Measurements from ENCODE around the gene HIC1.
A peak's percentile ranks its signal among the peaks of the same experiment; 100 is the strongest.
"Not testable (repeated sequence)": the region's sequence is repeated elsewhere in the genome, so short reads cannot be mapped to it uniquely, and the experiment has no call there.

The HIC1 gene, protein sequence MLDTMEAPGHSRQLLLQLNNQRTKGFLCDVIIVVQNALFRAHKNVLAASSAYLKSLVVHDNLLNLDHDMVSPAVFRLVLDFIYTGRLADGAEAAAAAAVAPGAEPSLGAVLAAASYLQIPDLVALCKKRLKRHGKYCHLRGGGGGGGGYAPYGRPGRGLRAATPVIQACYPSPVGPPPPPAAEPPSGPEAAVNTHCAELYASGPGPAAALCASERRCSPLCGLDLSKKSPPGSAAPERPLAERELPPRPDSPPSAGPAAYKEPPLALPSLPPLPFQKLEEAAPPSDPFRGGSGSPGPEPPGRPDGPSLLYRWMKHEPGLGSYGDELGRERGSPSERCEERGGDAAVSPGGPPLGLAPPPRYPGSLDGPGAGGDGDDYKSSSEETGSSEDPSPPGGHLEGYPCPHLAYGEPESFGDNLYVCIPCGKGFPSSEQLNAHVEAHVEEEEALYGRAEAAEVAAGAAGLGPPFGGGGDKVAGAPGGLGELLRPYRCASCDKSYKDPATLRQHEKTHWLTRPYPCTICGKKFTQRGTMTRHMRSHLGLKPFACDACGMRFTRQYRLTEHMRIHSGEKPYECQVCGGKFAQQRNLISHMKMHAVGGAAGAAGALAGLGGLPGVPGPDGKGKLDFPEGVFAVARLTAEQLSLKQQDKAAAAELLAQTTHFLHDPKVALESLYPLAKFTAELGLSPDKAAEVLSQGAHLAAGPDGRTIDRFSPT

DNA sequence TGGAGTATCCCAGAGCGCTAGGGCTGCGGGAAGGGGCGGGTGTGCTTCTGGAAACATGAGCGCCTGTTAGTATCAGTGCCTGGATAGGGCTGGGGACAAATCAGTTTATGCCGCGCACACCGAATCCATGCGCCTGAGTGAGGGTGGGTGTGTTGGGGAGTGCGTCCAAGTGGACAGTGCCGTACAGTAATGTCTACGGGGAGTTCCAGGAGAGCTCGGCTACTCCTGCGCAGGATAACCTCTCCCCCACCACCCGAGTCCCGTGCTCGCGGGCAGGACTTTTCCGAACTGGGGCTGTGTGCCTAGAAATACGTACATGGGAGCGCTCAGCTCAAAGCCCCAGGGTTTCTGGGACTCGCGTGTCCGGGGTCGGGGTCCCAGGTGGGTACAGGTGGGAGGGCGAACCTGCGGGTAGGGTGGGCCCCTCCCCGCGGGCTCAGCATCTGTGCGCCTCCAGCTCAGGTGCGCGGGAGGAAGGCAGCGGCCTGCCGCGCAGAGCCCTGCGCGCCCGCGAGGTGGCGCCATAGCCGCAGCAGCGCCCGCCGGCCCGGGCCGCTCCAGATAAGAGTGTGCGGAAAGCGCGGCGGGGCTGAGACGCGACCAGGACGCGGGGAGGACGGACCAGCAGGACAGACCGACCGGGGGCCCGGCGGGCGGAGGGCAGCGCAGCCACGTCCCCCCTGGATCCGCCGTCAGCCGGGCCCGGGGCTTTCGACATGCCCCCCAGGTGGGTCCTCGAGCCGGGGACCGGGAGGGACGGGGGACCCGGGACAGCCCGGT, at the start of gene HIC1:
HIC1 (plus strand) TSS at position 592 of the 780 bp plus-strand sequence. CDS start 1,588 bp downstream, outside the sequence.
- TF ChIP-seq, protein P1, sequence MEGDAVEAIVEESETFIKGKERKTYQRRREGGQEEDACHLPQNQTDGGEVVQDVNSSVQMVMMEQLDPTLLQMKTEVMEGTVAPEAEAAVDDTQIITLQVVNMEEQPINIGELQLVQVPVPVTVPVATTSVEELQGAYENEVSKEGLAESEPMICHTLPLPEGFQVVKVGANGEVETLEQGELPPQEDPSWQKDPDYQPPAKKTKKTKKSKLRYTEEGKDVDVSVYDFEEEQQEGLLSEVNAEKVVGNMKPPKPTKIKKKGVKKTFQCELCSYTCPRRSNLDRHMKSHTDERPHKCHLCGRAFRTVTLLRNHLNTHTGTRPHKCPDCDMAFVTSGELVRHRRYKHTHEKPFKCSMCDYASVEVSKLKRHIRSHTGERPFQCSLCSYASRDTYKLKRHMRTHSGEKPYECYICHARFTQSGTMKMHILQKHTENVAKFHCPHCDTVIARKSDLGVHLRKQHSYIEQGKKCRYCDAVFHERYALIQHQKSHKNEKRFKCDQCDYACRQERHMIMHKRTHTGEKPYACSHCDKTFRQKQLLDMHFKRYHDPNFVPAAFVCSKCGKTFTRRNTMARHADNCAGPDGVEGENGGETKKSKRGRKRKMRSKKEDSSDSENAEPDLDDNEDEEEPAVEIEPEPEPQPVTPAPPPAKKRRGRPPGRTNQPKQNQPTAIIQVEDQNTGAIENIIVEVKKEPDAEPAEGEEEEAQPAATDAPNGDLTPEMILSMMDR (IDR thresholded peaks at IDR 0.05; ENCODE audit: low read depth, low read length, missing control alignments): peak; percentile 75
- DNase-seq (ENCODE audit: low read depth): no peak
- in situ Hi-C loops (cut with HindIII; ENCODE audit: low sequenced_read_pairs): no loop called here
- peak within 1 kb of the TSS; percentile 62 for H3K4me3 ChIP-seq (ENCODE audit: low read depth, low read length)

DNA sequence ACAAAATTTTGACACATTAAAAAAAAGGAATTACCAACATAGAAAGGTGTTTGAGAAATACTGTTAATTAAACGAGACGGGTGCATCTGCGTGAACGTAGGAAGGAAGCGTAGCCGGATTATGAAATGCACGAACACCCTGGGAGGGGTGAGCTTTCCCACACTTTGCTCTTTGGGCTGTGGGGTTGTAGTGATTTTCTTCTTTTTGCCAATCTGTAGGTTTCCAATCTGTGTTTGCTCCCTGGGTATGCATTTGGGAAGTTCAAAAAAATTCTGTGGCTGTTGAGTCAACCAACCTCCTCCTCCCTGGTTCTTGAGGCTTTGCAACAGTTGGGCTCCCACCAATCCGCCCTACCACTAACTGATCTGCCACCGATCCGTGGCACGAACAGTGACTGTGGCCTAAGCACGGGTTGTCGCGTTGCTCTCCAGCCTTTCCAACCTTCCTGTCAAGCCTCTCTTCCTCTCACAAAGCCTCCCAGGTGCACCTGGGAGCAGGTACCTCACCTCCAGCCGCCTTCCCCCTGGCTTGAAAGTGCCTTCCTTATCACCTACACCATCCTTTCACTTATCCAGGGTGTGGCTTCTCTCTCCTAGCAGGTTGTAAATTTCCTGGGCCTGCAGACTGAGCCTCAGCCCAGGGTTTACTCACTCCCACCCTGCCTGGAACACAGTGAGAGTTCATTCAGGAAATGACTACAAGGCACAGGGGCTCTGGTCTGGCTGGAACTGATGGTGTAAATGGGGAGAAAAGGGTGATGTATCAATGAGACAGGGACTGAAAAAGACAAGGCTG, 46.4 kb upstream of the HIC1 start:
- in situ Hi-C loops (cut with HindIII; ENCODE audit: low sequenced_read_pairs): no loop called here
- DNase-seq (ENCODE audit: low read depth): no peak
- TF ChIP-seq, protein P1 (IDR thresholded peaks at IDR 0.05; ENCODE audit: low read depth, low read length, missing control alignments): no peak

DNA sequence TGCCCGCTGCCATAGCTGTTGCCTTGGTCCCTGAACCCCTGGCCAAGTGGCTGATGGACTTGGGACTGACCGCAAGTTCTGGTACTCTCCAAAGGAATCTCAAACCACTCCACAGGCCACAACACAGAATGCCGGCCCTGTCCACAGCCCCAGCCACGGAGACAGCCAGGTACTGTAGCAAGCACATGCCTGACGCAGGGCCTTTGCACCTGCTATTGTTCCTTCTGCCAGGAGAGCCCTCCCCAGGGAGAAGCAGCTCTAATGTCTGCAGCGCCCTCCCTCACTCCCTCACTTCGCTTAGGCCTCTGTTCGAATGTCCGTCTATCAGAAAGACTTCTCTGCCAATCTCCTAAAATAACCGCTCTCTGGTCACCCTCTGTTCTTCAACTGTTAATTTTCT, 45.2 kb upstream of the HIC1 start:
- TF ChIP-seq, protein P1 (IDR thresholded peaks at IDR 0.05; ENCODE audit: low read depth, low read length, missing control alignments): no peak
- in situ Hi-C loops (cut with HindIII; ENCODE audit: low sequenced_read_pairs): no loop called here
- no peak overlapping the region for H3K4me3 ChIP-seq (ENCODE audit: low read depth, low read length)
- no peak for DNase-seq (ENCODE audit: low read depth)

More for the DNA sequence above, 46.4 kb upstream of the HIC1 start:
- no peak overlapping the region for H3K4me3 ChIP-seq (ENCODE audit: low read depth, low read length)

DNA sequence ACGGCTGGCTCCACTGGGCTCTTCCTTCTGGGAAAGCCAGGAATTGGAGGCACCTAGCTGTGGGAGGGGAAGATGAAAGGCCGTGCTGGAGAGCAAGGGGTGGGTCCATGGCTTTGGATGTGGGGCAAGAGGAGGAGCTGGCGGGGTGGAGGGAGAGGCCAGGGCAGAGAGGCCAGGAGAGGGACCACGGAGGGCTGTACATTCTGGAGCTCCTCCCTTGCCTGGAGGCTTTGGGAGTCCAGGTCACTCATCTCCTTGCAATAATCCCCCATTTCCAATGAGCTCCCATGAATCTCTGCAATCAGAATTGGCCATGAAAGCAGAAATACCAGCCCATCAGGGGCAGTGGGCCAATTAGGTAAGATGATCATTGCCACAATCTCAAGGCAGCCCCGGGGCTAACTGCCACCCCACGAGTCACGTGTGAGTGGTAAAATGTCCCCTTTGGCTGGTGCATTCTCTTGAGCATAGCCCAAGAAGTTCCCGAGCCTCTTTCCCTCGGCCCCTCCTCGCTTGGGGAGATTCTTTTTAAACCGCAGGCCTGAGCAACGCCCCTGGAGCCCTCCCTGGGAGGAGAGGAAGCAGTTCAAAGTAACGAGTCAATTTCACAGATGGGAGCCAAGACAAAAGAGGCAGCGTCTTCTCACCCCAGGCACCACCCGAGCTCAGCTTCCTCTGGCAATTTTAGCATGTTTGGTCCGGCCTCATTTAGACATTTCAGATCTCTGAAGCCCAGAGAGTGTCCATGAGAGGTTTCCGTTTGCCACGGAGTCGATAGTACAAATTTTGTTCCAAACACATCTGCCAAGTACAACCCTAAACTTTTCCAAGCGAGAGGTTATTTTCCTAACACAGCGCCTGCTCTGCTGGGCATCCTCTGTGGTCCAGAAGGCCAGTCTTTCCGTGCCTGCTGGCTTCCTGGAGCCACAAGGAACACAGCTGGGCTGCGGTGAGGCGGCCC, 43.2 kb upstream of the HIC1 start:
- no peak overlapping the region for H3K4me3 ChIP-seq (ENCODE audit: low read depth, low read length)
- TF ChIP-seq, protein P1 (IDR thresholded peaks at IDR 0.05; ENCODE audit: low read depth, low read length, missing control alignments): no peak
- in situ Hi-C loops (cut with HindIII; ENCODE audit: low sequenced_read_pairs): no loop called here
- DNase-seq (ENCODE audit: low read depth): peak; percentile 77

DNA sequence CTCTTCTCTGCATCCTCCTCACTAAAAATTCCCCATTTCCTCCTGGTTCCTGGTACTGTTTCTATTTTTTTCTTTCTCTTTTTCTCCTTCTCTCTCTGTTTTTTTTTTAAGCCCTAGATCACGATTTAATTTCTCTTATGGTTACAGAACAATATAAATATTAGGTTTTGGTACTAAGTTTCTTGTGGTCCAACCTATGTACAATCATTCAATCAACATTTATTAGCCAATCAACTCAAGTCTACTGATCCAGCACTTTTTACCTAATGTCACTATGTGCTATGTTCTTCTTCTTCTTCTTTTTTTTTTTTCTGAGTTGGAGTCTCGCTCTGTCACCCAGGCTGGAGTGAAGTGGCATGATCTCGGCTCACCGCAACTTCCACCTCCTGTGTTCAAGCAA, 42.4 kb upstream of the HIC1 start:
- in situ Hi-C loops (cut with HindIII; ENCODE audit: low sequenced_read_pairs): no loop called here
- no peak overlapping the region for H3K4me3 ChIP-seq (ENCODE audit: low read depth, low read length)
- TF ChIP-seq, protein P1 (IDR thresholded peaks at IDR 0.05; ENCODE audit: low read depth, low read length, missing control alignments): no peak
- no peak for DNase-seq (ENCODE audit: low read depth)

DNA sequence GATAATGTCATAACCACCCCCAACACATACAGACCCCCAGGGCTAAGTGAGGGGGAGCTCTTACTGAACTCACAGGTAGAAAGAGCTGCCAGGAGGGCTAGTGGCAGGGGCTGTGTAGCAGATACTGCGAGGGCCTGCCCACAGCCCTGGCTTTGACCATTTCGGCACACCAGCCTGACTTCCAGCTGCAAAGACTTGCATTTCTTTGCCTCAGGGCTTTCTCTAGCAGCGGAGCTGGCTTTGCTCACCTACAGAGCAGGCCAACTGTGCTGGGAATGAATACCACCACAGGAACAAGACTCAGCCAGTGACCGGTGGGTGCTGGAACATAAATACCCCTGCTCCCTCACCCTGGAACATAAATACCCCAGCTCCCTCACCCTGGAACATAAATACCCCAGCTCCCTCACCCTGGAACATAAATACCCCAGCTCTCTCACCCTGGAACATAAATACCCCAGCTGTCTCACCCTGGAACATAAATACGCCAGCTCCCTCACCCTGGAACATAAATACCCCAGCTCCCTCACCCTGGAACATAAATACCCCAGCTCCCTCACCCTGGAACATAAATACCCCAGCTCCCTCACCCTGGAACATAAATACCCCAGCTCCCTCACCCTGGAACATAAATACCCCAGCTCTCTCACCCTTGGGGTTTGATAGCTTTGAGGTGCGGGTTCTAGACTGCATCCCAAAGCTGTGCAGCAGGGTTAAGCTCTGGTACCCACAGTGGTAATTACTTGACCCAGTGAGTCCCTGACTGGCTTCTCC, 41.5 kb upstream of the HIC1 start:
- DNase-seq (ENCODE audit: low read depth); in situ Hi-C loops (cut with HindIII; ENCODE audit: low sequenced_read_pairs); H3K4me3 ChIP-seq (ENCODE audit: low read depth, low read length): not testable (repeated sequence)
